HepG2 (cell line): ENCODE measurements around the gene OSBPL2. TPM values are rescaled to one million over a fixed set of nuclear protein-coding genes. Genes with fewer than 3 reads are reported as not detected.

Experiments used
- DRAP1 ChIP-seq: IDR thresholded peaks from 2 replicates; pipeline ENCODE4 v1.6.1; 2016; ENCODE audit warnings: missing genetic modification reagents, missing compliant biosample characterization
- ELF4 ChIP-seq: sonication (generic); formaldehyde crosslinking; IDR thresholded peaks from 2 replicates; pipeline ENCODE4 v1.5.0; 2020; ENCODE audit warnings: missing genetic modification reagents, mild to moderate bottlenecking, moderate library complexity, borderline replicate concordance
- GLMP ChIP-seq: sonication (generic); formaldehyde crosslinking; IDR thresholded peaks from 2 replicates; pipeline ENCODE4 v1.9.0; 2021; ENCODE audit warnings: missing genetic modification reagents, mild to moderate bottlenecking, borderline replicate concordance
- GTF2F1 ChIP-seq: fragments of 150-350 bp; IDR thresholded peaks from 2 replicates; pipeline ENCODE4 v1.6.1; 2014; ENCODE audit warnings: low read length
- KLF11 ChIP-seq: IDR thresholded peaks from 2 replicates; pipeline ENCODE4 v1.6.1; 2016; ENCODE audit warnings: missing compliant biosample characterization
- MTF1 ChIP-seq: sonication (generic); formaldehyde crosslinking; IDR thresholded peaks from 2 replicates; pipeline ENCODE4 v1.5.0; 2020; ENCODE audit warnings: missing genetic modification reagents
- NR0B2 ChIP-seq: sonication (generic); formaldehyde crosslinking; IDR thresholded peaks from 2 replicates; pipeline ENCODE4 v1.4.0; 2020; ENCODE audit warnings: mild to moderate bottlenecking, missing genetic modification reagents
- RARG ChIP-seq: sonication (generic); formaldehyde crosslinking; IDR thresholded peaks from 2 replicates; pipeline ENCODE4 v1.4.0; 2020; ENCODE audit warnings: low read depth, mild to moderate bottlenecking, missing genetic modification reagents
- TBP ChIP-seq: sonication (generic); formaldehyde crosslinking; IDR thresholded peaks from 2 replicates; pipeline ENCODE4 v1.5.0; 2020; ENCODE audit warnings: missing genetic modification reagents
- ZBTB10 ChIP-seq: sonication (generic); formaldehyde crosslinking; IDR thresholded peaks from 2 replicates; pipeline ENCODE4 v1.4.0; 2020; ENCODE audit warnings: missing genetic modification reagents, borderline replicate concordance
- ZFP41 ChIP-seq: sonication (generic); formaldehyde crosslinking; IDR thresholded peaks from 2 replicates; pipeline ENCODE4 v1.4.0; 2020; ENCODE audit warnings: mild to moderate bottlenecking, missing genetic modification reagents, borderline replicate concordance
- polyA plus RNA-seq, 8 experiments: library from polyadenylated mRNA; depleted of rRNA in 3 of 8; stranded (reverse) in 7 of 8; unstranded in 1 of 8; fragments of >200 nt; fragmentation: Illumina TruSeq in 4 of 8; extraction: Trizol in 4 of 8; gene quantifications; 2 replicates each; pipeline versions ENCODE4 v1.2.1 to v1.2.3, GENCODE V29; 2011 to 2016; ENCODE audit warnings: low read depth in 4 of 8, missing spikeins in 1 of 8, mixed read lengths in 1 of 8; ENCODE audit not compliant: insufficient read depth in 1 of 8
- total RNA-seq, 5 experiments: library from RNA; depleted of rRNA; stranded (reverse); fragments of >200 nt; fragmentation: Illumina TruSeq; extraction: Trizol; gene quantifications; 2 replicates each; pipeline ENCODE4 v1.2.3, GENCODE V29; 2016; ENCODE audit warnings: low read depth in 1 of 5
- TF ChIP-seq, protein P1 (sequence below): sonication (generic); formaldehyde crosslinking; IDR thresholded peaks from 2 replicates; pipeline ENCODE4 v1.5.1; 2020; ENCODE audit warnings: missing genetic modification reagents, mild to moderate bottlenecking, borderline replicate concordance
- TF ChIP-seq, protein P2 (sequence below): IDR thresholded peaks from 2 replicates; pipeline ENCODE4 v1.6.1; 2016; ENCODE audit warnings: missing biosample characterization, missing genetic modification reagents, low read depth
- TF ChIP-seq, protein P3 (sequence below): sonication (generic); formaldehyde crosslinking; IDR thresholded peaks from 2 replicates; pipeline ENCODE4 v1.4.0; 2020; ENCODE audit warnings: missing genetic modification reagents, borderline replicate concordance

OSBPL2 gene
- total and polyA plus RNA-seq, 2 of the 13 experiments (the other 11 are each of a cell fraction or from before 2014, with no cell fraction given): 18.5 to 37.4 TPM

DNA sequence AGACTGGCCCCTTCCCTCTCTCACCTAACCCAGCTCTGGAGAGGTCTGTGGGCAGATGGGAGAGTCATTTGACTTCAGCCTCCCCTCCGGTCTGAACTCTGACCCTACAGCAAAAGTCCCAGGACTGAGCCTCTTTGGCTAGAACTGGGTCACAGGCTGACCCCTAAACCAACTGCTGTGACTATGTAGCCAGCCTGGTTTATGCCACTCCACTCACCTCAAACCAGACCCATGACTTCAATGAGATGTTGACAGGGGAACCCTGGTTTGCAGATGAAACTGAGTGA lies 864 bp upstream of the OSBPL2 start (continued):
- TF ChIP-seq ZFP41 (CRISPR knock-in tag) (no peak), DRAP1 (CRISPR knock-in tag) (no peak), MTF1 (CRISPR knock-in tag) (no peak), RARG (CRISPR knock-in tag) (no peak), GLMP (CRISPR knock-in tag) (no peak), ELF4 (no peak), TBP (no peak), KLF11 (CRISPR knock-in tag) (no peak), GTF2F1 (no peak), NR0B2 (CRISPR knock-in tag) (no peak), ZBTB10 (0 out of 2 replicates have a peak, but pooled peaks have one; percentile 13)
- TF ChIP-seq, protein P1, sequence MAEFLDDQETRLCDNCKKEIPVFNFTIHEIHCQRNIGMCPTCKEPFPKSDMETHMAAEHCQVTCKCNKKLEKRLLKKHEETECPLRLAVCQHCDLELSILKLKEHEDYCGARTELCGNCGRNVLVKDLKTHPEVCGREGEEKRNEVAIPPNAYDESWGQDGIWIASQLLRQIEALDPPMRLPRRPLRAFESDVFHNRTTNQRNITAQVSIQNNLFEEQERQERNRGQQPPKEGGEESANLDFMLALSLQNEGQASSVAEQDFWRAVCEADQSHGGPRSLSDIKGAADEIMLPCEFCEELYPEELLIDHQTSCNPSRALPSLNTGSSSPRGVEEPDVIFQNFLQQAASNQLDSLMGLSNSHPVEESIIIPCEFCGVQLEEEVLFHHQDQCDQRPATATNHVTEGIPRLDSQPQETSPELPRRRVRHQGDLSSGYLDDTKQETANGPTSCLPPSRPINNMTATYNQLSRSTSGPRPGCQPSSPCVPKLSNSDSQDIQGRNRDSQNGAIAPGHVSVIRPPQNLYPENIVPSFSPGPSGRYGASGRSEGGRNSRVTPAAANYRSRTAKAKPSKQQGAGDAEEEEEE: 0 out of 2 replicates have a peak, but pooled peaks have one; percentile 81
- TF ChIP-seq, protein P2, sequence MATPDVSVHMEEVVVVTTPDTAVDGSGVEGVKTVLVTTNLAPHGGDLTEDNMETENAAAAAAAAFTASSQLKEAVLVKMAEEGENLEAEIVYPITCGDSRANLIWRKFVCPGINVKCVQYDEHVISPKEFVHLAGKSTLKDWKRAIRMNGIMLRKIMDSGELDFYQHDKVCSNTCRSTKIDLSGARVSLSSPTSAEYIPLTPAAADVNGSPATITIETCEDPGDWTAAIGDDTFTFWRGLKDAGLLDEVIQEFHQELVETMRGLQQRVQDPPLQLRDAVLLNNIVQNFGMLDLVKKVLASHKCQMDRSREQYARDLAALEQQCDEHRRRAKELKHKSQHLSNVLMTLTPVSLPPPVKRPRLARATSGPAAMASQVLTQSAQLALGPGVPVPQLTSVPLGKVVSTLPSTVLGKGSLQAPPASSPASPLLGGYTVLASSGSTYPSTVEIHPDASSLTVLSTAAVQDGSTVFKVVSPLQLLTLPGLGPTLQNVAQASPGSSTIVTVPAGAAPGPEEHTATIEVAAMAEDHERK (CRISPR knock-in tag): no peak; the same call in 1 of the 2 replicates
- TF ChIP-seq, protein P3, sequence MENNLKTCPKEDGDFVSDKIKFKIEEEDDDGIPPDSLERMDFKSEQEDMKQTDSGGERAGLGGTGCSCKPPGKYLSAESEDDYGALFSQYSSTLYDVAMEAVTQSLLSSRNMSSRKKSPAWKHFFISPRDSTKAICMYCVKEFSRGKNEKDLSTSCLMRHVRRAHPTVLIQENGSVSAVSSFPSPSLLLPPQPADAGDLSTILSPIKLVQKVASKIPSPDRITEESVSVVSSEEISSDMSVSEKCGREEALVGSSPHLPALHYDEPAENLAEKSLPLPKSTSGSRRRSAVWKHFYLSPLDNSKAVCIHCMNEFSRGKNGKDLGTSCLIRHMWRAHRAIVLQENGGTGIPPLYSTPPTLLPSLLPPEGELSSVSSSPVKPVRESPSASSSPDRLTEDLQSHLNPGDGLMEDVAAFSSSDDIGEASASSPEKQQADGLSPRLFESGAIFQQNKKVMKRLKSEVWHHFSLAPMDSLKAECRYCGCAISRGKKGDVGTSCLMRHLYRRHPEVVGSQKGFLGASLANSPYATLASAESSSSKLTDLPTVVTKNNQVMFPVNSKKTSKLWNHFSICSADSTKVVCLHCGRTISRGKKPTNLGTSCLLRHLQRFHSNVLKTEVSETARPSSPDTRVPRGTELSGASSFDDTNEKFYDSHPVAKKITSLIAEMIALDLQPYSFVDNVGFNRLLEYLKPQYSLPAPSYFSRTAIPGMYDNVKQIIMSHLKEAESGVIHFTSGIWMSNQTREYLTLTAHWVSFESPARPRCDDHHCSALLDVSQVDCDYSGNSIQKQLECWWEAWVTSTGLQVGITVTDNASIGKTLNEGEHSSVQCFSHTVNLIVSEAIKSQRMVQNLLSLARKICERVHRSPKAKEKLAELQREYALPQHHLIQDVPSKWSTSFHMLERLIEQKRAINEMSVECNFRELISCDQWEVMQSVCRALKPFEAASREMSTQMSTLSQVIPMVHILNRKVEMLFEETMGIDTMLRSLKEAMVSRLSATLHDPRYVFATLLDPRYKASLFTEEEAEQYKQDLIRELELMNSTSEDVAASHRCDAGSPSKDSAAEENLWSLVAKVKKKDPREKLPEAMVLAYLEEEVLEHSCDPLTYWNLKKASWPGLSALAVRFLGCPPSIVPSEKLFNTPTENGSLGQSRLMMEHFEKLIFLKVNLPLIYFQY (CRISPR knock-in tag): no peak
